Brain microvascular endothelial cell (primary cell): ENCODE measurements around the gene CPSF4.
A peak's percentile ranks its signal among the peaks of the same experiment; 100 is the strongest.
"Not testable (repeated sequence)": the region's sequence is repeated elsewhere in the genome, so short reads cannot be mapped to it uniquely, and the experiment has no call there.

ENCODE experiments used
- DNase-seq: peaks from one replicate; pipeline ENCODE4 v3.0.0-alpha.2; 2020
- H3K27ac ChIP-seq: fragments of 250-450 bp; sonication (Bioruptor Pico); 2 replicates; pipeline ENCODE4 v1.5.1; 2020; ENCODE audit warnings: mild to moderate bottlenecking, moderate library complexity
- H3K27me3 ChIP-seq: fragments of 250-450 bp; sonication (Bioruptor Pico); replicated peaks from 2 replicates; pipeline ENCODE4 v1.5.1; 2020; ENCODE audit warnings: mild to moderate bottlenecking
- H3K36me3 ChIP-seq: fragments of 250-450 bp; sonication (Bioruptor Pico); replicated peaks from 2 replicates; pipeline ENCODE4 v1.5.1; 2020; ENCODE audit warnings: mild to moderate bottlenecking
- H3K4me3 ChIP-seq: 2 replicates; pipeline ENCODE4 v1.5.1; 2011; ENCODE audit warnings: low read depth, mild to moderate bottlenecking, control low read depth, low read length, moderate library complexity
- CTCF ChIP-seq: IDR thresholded peaks from 2 replicates; pipeline ENCODE4 v1.5.1; 2011; ENCODE audit warnings: low read depth, mild to moderate bottlenecking, moderate library complexity, low read length, control low read depth, inconsistent platforms; ENCODE audit errors: missing control alignments
- in situ Hi-C: cut with HindIII; loops from 2 replicates; pipeline ENCODE4 v1.10.0; 2017; ENCODE audit warnings: low sequenced_read_pairs, low pct_ligation_motif_present

The CPSF4 gene

GRCh38 chr7:99410635-99411034, 28.1 kb upstream of the CPSF4 start:
- Histone ChIP-seq H3K36me3 (peaks cover 41% of the 10 kb centered on the region), H3K4me3 (no peak overlapping the region), H3K27me3 (no peaks in the 10 kb centered on the region), H3K27ac (no peak overlapping the region)
- in situ Hi-C loops: no loop called here
- no peak for DNase-seq
- TF ChIP-seq CTCF: no peak

- DNase-seq: peak; percentile 73
- in situ Hi-C loops, H3K27me3 ChIP-seq, H3K4me3 ChIP-seq, H3K27ac ChIP-seq: not testable (repeated sequence)
- peaks cover 82% of the 10 kb centered on the region for H3K36me3 ChIP-seq
- TF ChIP-seq CTCF: peak; percentile 75
Measured at GRCh38 chr7:99415513-99416127, 23.1 kb upstream of the CPSF4 start.

- H3K4me3 ChIP-seq: no peak overlapping the region
- H3K27ac ChIP-seq: no peak overlapping the region
- no peak for DNase-seq
- no peaks in the 10 kb centered on the region for H3K27me3 ChIP-seq
- no peak for TF ChIP-seq CTCF
- in situ Hi-C loops: no loop called here
- H3K36me3 ChIP-seq: peaks cover 72% of the 10 kb centered on the region
Measured at GRCh38 chr7:99418260-99418659, 20.5 kb upstream of the CPSF4 start.

- no peak for TF ChIP-seq CTCF
- Histone ChIP-seq H3K4me3 (no peak overlapping the region), H3K36me3 (peaks cover 77% of the 10 kb centered on the region), H3K27me3 (no peaks in the 10 kb centered on the region), H3K27ac (no peak overlapping the region)
- in situ Hi-C loops: no loop called here
- DNase-seq: no peak
Measured at GRCh38 chr7:99419323-99420021, 19.3 kb upstream of the CPSF4 start.

GRCh38 chr7:99420213-99420612, 18.5 kb upstream of the CPSF4 start:
- in situ Hi-C loops: no loop called here
- TF ChIP-seq CTCF: no peak
- Histone ChIP-seq H3K4me3 (no peak overlapping the region), H3K27me3 (no peaks in the 10 kb centered on the region), H3K27ac (no peak overlapping the region), H3K36me3 (peaks cover 77% of the 10 kb centered on the region)
- no peak for DNase-seq
